ENCODE data around the gene TBC1D22A. TPM values are rescaled to one million over a fixed set of nuclear protein-coding genes. Genes with fewer than 3 reads are reported as not detected.

TBC1D22A gene
- total RNA-seq, 1 donor from 2014 or later = 20.1 TPM

- intact Hi-C loops (cut with DNase I) = loop anchor here (5.0 kb wide), 2 partner anchors 159 to 189 kb away; no protein-coding TSS in a partner anchor
These were observed 26.5 kb upstream of the TBC1D22A start for GRCh38 chr22:46735747-46736608.

GRCh38 chr22:46736705-46737104 lies 25.7 kb upstream of the TBC1D22A start:
- no peak for DNase-seq (ENCODE audit: low spot score)
- intact Hi-C loops (cut with DNase I) = loop anchor here (5.0 kb wide), 2 partner anchors 159 to 189 kb away; no protein-coding TSS in a partner anchor

More at GRCh38 chr22:46735747-46736608, 26.5 kb upstream of the TBC1D22A start:
- no peak for DNase-seq (ENCODE audit: low spot score)

- intact Hi-C loops (cut with DNase I) = loop anchor here (5.0 kb wide), 2 partner anchors 160 to 190 kb away; no protein-coding TSS in a partner anchor
- no peak for DNase-seq (ENCODE audit: low spot score)
These were observed 25.1 kb upstream of the TBC1D22A start for GRCh38 chr22:46737105-46737975.

- DNase-seq (ENCODE audit: low spot score) = peak; percentile 93
- intact Hi-C loops (cut with DNase I) = loop anchor here (5.0 kb wide), 2 partner anchors 161 to 191 kb away; no protein-coding TSS in a partner anchor
These were observed 24.3 kb upstream of the TBC1D22A start, which contains the start of gene CERK for GRCh38 chr22:46737976-46738646. Gene CERK, minus strand, starts transcription at chr22:46738252. Its CDS starts 104 bp downstream, at chr22:46738148.

- no peak for DNase-seq (ENCODE audit: low spot score)
- intact Hi-C loops (cut with DNase I) = loop anchor here (5.0 kb wide), 2 partner anchors 161 to 191 kb away; no protein-coding TSS in a partner anchor
These were observed 23.8 kb upstream of the TBC1D22A start for GRCh38 chr22:46738647-46739093.

- intact Hi-C loops (cut with DNase I) = loop anchor here (5.0 kb wide), 2 partner anchors 162 to 192 kb away; no protein-coding TSS in a partner anchor
- DNase-seq (ENCODE audit: low spot score) = no peak
These were observed 23.2 kb upstream of the TBC1D22A start for GRCh38 chr22:46739094-46739870.

GRCh38 chr22:46740910-46741780 lies 21.3 kb upstream of the TBC1D22A start:
- intact Hi-C loops (cut with DNase I) = loop anchor here (5.0 kb wide), 1 partner anchor 179 kb away; no protein-coding TSS in a partner anchor
- no peak for DNase-seq (ENCODE audit: low spot score)

GRCh38 chr22:46741974-46742519 lies 20.4 kb upstream of the TBC1D22A start:
- no peak for DNase-seq (ENCODE audit: low spot score)
- intact Hi-C loops (cut with DNase I) = loop anchor here (5.0 kb wide), 1 partner anchor 180 kb away; no protein-coding TSS in a partner anchor

GRCh38 chr22:46742576-46743221 lies 19.8 kb upstream of the TBC1D22A start:
- intact Hi-C loops (cut with DNase I) = loop anchor here (5.0 kb wide), 1 partner anchor 180 kb away; no protein-coding TSS in a partner anchor
- DNase-seq (ENCODE audit: low spot score) = no peak

- no peak for DNase-seq (ENCODE audit: low spot score)
- intact Hi-C loops (cut with DNase I) = loop anchor here (5.0 kb wide), 1 partner anchor 182 kb away; no protein-coding TSS in a partner anchor
These were observed 17.9 kb upstream of the TBC1D22A start for GRCh38 chr22:46744581-46744980.

GRCh38 chr22:46746192-46746591 lies 16.3 kb upstream of the TBC1D22A start:
- intact Hi-C loops (cut with DNase I) = no loop called here
- no peak for DNase-seq (ENCODE audit: low spot score)

GRCh38 chr22:46746620-46747019 lies 15.8 kb upstream of the TBC1D22A start:
- intact Hi-C loops (cut with DNase I) = no loop called here
- DNase-seq (ENCODE audit: low spot score) = no peak

- intact Hi-C loops (cut with DNase I) = no loop called here
- DNase-seq (ENCODE audit: low spot score) = no peak
These were observed 14.8 kb upstream of the TBC1D22A start for GRCh38 chr22:46747646-46748045.

GRCh38 chr22:46748206-46748907 lies 14.1 kb upstream of the TBC1D22A start:
- DNase-seq (ENCODE audit: low spot score) = no peak
- intact Hi-C loops (cut with DNase I) = no loop called here

GRCh38 chr22:46748908-46749675 lies 13.4 kb upstream of the TBC1D22A start:
- intact Hi-C loops (cut with DNase I) = no loop called here
- DNase-seq (ENCODE audit: low spot score) = no peak
